ENCODE results near the gene TMTC2.

The TMTC2 gene

DNA sequence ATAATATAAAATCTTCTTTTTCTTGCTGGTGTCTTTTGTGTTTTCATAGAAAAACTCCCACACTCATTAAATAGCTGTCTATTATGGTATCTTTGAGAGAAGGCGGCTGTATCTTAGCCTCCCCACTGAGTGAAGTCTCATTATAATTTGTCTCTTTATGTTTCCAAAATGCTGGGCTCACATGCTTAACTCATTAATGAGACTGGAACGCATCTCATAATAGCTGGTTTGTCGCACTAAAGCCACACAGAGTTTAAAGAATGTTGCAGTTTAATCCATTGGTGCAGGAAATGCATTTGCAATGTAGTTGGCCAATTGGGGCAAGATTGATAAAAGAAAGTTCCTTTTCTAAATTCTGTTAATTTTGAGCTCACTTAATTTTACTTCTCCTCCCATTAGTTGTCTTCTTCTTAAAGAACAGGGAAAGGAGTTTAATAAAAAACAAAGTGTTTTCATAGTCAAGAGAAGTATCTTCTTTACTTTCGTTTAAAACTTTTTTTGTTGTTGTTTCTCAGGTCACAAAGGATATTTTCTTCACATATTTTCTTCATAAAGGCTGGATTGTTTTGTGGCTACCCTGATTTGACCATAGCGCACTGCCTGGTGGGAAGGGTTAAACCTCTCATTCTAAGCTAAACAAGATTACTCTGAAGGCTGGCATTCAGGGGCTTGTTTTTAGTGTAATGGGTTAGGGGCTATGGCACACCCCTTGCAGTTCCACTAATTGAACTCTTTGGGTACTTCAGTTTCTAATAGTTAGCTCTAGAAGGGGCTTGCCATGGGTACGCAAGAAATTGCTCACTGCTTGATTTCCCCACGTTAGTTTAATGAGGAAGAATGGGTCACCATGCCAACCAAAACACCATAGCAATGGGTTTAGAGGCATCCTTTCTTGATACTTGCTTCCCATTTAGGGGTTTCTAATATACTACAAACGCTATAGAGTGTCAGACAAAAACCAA lies 197.0 kb downstream of the TMTC2 start:
- Mint-ChIP-seq H3K27ac (no peak overlapping the region), H3K4me1 (ENCODE audit: low read depth in 2 of 2) (no peaks in the 10 kb centered on the region), H3K4me3 (no peak overlapping the region), H3K27me3 (no peaks in the 10 kb centered on the region), H3K9me3 (no peaks in the 10 kb centered on the region), H3K36me3 (ENCODE audit: insufficient read depth) (no peaks in the 10 kb centered on the region)
- ATAC-seq (replicated peaks) (no peak), DNase-seq (no peak)

DNA sequence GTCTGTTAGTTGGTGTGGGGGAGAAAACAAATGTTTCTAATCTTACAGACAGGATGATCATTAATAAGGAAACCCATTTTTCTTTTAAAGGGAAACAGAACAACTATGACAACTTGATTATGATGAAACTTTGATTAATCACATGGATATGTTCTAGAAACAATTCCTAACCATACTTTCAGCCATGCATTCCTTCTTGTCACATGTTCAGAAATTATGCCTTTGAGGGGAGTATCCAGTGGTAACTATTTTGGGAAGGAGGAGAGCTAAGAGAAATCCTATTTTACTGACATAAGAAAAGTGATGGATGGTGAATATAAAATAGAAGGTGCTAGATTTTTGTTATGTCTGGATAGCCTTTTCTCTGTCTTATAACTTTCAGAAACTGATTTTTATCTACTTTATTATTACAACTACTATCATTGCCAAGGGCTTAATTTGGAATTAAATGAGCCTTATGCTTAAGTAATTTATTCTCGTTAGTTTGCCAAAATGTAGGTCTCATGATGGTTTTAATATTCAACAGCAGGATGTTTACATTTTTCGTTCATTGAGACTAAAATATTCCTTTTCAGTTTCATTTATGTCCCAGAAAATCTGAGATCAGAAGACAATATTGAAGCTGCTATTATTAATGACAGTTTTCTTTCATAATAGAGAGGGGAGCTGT lies 200.1 kb downstream of the TMTC2 start:
- DNase-seq = no peak
- Mint-ChIP-seq H3K27me3 (no peaks in the 10 kb centered on the region), H3K4me1 (ENCODE audit: low read depth in 2 of 2) (no peaks in the 10 kb centered on the region), H3K36me3 (ENCODE audit: insufficient read depth) (no peaks in the 10 kb centered on the region), H3K4me3 (no peak overlapping the region), H3K9me3 (no peaks in the 10 kb centered on the region), H3K27ac (no peak overlapping the region)
- ATAC-seq (replicated peaks) = no peak

DNA sequence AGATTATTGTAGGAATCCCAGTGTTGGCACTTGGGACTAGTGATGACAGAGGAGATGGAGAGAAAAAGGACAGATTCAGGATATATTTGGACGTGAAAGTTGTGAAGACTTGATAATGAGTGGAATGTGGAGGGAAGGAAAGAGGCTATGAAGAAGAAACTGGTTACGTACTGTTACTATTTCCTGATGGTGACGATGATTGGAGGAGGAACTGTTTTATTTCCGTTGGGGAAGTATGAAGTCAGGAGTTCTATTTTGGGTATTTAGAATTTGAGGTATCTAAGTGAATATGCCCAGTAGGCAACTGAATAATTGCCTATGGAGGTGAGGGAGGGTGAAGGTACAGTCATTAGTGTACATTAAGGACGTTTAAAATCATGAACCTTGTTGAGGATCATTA lies 207.2 kb downstream of the TMTC2 start:
- no peak overlapping the region for H3K4me3 Mint-ChIP-seq
- ATAC-seq (replicated peaks) (no peak), DNase-seq (no peak)
- no peak overlapping the region for H3K27ac Mint-ChIP-seq
- no peaks in the 10 kb centered on the region for H3K27me3 Mint-ChIP-seq
- no peaks in the 10 kb centered on the region for H3K4me1 Mint-ChIP-seq (ENCODE audit: low read depth in 2 of 2)
- H3K9me3 Mint-ChIP-seq = no peaks in the 10 kb centered on the region
- H3K36me3 Mint-ChIP-seq (ENCODE audit: insufficient read depth) = no peaks in the 10 kb centered on the region

DNA sequence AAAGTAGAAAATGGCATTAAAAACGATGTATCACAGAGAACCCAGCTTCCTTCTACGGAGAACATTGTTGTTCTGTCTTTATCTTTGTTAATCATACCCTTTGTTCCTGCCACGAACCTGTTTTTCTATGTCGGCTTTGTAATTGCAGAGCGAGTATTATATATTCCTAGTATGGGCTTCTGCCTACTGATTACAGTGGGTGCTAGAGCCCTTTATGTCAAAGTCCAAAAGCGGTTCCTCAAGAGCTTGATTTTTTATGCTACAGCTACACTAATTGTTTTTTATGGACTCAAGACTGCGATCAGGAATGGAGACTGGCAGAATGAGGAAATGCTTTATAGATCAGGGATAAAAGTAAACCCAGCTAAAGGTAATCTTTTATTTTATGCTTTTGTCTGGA lies 209.6 kb downstream of the TMTC2 start:
- H3K9me3 Mint-ChIP-seq = no peaks in the 10 kb centered on the region
- no peak for DNase-seq
- H3K36me3 Mint-ChIP-seq (ENCODE audit: insufficient read depth) = no peaks in the 10 kb centered on the region
- H3K4me3 Mint-ChIP-seq = no peak overlapping the region
- H3K27me3 Mint-ChIP-seq = no peaks in the 10 kb centered on the region
- H3K27ac Mint-ChIP-seq = no peak overlapping the region
- ATAC-seq (replicated peaks) = no peak
- no peaks in the 10 kb centered on the region for H3K4me1 Mint-ChIP-seq (ENCODE audit: low read depth in 2 of 2)

DNA sequence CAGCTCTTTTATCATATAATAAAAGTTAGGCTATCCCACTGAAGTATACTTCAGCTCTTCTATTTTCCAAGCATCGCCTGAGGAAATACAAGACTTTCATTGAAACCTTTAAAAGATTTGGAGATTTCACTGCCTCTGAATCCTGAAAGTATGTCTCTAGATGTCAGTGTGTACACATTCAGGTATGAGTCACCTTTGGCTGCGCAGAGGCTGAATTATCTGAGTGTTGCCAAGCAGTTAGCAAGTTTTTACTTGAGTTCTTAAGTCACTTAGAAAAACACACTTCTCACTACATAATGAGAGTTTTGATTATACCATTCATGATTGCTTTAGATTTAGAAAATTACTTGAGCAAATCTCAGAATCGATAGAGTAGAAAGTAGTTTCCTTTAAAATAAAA lies 210.3 kb downstream of the TMTC2 start:
- H3K27ac Mint-ChIP-seq = no peak overlapping the region
- H3K4me3 Mint-ChIP-seq = no peak overlapping the region
- H3K4me1 Mint-ChIP-seq (ENCODE audit: low read depth in 2 of 2) = no peaks in the 10 kb centered on the region
- H3K9me3 Mint-ChIP-seq = no peaks in the 10 kb centered on the region
- H3K27me3 Mint-ChIP-seq = no peaks in the 10 kb centered on the region
- H3K36me3 Mint-ChIP-seq (ENCODE audit: insufficient read depth) = no peaks in the 10 kb centered on the region
- ATAC-seq (replicated peaks) (no peak), DNase-seq (no peak)

DNA sequence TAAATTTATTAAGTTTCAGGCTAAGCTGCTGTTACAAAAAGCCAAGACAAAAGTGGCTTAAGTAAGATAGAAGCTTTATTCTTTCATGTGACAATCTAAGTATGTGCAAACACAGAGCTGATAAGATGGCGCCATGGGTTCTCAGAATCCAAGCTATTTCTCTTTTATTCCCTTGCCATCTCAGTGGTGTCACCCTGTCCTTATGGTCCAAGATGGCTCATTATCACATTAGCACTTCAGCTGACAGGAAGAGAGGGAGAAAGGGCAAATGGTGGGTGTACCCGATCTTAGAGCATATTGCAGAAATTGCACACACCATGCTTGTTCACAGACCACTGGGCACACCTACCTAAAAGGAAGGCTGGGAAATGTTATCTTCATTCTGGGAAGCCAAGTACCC lies 211.7 kb downstream of the TMTC2 start:
- ATAC-seq (replicated peaks) (no peak), DNase-seq (no peak)
- H3K4me3 Mint-ChIP-seq = no peak overlapping the region
- no peak overlapping the region for H3K27ac Mint-ChIP-seq
- no peaks in the 10 kb centered on the region for H3K36me3 Mint-ChIP-seq (ENCODE audit: insufficient read depth)
- no peaks in the 10 kb centered on the region for H3K9me3 Mint-ChIP-seq
- no peaks in the 10 kb centered on the region for H3K4me1 Mint-ChIP-seq (ENCODE audit: low read depth in 2 of 2)
- no peaks in the 10 kb centered on the region for H3K27me3 Mint-ChIP-seq

DNA sequence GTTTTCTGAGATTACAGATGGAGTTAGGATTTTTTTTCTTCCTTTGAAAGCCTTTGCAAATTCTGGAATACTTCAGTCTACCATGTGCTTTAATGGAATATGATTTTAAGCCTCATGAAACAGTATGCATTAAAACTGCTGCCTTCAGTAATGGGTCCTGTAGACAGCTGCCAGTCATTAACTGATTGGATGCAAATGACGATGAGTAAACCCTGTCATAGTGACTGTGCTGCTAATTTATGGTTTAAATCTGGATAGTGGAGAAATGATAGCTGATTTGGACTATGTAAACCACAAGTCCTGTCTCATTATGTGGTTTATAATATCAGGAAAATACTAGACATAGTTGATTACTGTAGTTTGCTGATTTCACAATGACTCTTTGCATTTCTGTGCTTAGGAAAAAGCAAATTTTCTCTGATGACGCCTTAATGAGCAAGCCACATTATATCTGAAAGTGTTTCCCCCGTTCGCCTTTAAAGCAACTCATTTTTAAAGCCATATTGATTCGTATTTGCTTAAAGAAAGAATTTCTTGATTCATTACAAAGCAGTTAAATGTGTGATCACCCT lies 217.6 kb downstream of the TMTC2 start:
- no peak for DNase-seq
- no peaks in the 10 kb centered on the region for H3K36me3 Mint-ChIP-seq (ENCODE audit: insufficient read depth)

DNA sequence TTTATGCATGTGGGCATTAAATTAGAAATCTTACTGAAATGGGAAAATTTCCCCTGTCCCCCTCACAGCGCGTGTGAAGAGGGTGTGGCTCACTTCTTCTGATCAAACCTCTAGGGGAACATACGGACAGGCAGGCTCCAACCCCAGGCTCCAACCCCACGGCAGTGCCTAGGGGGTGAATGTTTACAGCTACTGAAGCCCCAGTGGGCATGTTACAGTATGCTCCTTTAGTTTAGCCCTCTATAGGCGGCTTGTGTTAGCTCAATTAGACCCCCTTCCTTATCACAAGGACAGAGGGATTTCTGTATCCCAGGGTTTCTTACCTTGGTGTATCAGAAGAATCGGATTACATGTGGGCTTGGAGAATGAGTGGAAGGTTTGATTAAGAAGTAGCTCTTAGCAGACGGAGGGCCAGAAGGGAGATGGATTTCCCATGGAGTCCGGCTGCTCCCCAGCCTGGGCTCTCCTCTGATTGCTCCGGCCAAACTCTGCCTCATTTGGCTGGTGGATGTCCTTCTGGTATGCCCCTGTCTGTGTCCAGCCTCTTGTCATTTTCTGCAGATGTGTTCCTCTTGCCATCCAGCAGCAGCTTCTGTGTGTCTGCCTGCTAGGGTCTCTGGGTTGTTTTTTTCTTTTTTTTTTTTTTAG lies 223.7 kb downstream of the TMTC2 start:
- Mint-ChIP-seq H3K9me3 (no peaks in the 10 kb centered on the region), H3K27me3 (no peaks in the 10 kb centered on the region), H3K36me3 (ENCODE audit: insufficient read depth) (peaks cover 3% of the 10 kb centered on the region), H3K27ac (no peak overlapping the region), H3K4me3 (no peak overlapping the region), H3K4me1 (ENCODE audit: low read depth in 2 of 2) (no peaks in the 10 kb centered on the region)
- no peak for DNase-seq
- no peak for ATAC-seq (replicated peaks)

More for the DNA sequence above, 217.6 kb downstream of the TMTC2 start:
- ATAC-seq (replicated peaks) = no peak
- Mint-ChIP-seq H3K9me3 (no peaks in the 10 kb centered on the region), H3K27ac (no peak overlapping the region), H3K27me3 (no peaks in the 10 kb centered on the region), H3K4me1 (ENCODE audit: low read depth in 2 of 2) (no peaks in the 10 kb centered on the region), H3K4me3 (no peak overlapping the region)

DNA sequence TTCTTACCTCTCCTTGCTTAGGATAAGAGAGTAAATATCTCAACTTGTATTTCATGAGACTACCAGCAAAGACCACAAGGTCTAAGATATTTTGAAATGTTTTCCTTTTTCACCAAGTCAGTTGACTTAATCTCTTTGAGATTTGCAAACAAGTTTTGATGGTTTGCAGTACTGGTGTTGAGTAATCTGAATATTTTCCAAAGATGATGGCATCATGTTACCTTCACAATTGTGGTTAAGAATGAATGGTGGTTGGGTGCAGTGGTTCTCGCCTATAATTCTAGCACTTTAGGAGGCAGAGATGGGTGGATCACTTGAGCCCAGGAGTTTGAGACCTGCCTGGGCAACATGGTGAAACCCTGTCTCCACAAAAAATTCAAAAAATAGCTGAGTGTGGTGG lies 225.7 kb downstream of the TMTC2 start:
- Mint-ChIP-seq H3K36me3 (ENCODE audit: insufficient read depth) (peaks cover 3% of the 10 kb centered on the region), H3K27ac (no peak overlapping the region), H3K27me3 (no peaks in the 10 kb centered on the region), H3K9me3 (no peaks in the 10 kb centered on the region), H3K4me3 (no peak overlapping the region), H3K4me1 (ENCODE audit: low read depth in 2 of 2) (no peaks in the 10 kb centered on the region)
- no peak for ATAC-seq (replicated peaks)
- no peak for DNase-seq

DNA sequence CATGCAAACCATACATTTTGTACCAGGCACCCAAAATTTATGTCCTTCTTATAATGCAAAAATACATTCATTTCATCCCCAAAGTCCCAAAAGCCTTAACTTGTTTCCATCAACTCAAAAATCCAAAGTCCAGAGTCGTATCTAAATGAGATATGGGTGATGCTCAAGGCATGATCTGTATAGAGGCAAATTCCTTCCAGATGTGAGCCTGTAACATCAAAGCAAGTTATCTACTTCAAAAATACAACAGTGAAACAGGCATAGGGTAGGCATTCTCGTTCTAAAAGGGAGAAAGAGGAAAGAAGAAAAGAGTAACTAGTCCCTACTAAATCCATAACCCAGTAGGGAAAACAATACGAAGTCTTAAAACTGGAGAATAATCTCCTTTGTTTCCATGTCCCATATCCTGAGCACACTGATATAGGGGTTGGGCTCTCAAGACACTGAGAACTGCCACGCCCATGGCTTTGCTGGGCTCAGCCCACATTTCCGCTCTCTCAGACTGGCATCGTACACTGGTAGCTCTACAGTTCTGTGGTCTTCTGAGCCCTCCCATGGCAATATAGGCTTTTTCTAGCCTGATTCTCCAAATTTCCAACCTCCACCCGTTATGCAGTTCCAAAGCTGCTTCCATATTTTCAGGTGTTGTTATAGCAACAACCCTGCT lies 232.8 kb downstream of the TMTC2 start:
- Mint-ChIP-seq H3K27me3 (no peaks in the 10 kb centered on the region), H3K27ac (no peak overlapping the region), H3K4me1 (ENCODE audit: low read depth in 2 of 2) (no peaks in the 10 kb centered on the region), H3K9me3 (no peaks in the 10 kb centered on the region), H3K4me3 (no peak overlapping the region), H3K36me3 (ENCODE audit: insufficient read depth) (no peaks in the 10 kb centered on the region)
- DNase-seq (no peak), ATAC-seq (replicated peaks) (no peak)

DNA sequence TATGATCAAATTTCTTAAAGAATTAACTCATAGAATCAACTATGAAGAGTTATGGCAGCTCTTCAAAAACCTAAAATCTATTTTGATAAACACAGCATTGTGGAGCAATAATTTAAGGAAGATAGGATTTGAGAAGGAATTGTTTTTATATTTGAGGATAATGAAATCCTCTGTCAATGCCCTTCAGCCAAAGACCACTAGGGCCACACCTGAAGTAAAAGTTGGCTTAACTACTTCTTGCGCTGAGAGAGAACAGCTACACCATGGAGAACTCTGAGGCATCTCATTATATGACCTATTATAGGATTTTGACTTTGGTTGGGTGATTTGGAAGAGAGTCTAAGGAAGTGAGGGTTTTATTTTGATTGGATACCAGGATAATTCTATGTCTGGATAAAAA lies 237.2 kb downstream of the TMTC2 start:
- H3K27me3 Mint-ChIP-seq = no peaks in the 10 kb centered on the region
- ATAC-seq (replicated peaks) = no peak
- no peak overlapping the region for H3K27ac Mint-ChIP-seq
- no peak overlapping the region for H3K4me3 Mint-ChIP-seq
- H3K9me3 Mint-ChIP-seq = no peaks in the 10 kb centered on the region
- no peaks in the 10 kb centered on the region for H3K4me1 Mint-ChIP-seq (ENCODE audit: low read depth in 2 of 2)
- no peak for DNase-seq
- no peaks in the 10 kb centered on the region for H3K36me3 Mint-ChIP-seq (ENCODE audit: insufficient read depth)

DNA sequence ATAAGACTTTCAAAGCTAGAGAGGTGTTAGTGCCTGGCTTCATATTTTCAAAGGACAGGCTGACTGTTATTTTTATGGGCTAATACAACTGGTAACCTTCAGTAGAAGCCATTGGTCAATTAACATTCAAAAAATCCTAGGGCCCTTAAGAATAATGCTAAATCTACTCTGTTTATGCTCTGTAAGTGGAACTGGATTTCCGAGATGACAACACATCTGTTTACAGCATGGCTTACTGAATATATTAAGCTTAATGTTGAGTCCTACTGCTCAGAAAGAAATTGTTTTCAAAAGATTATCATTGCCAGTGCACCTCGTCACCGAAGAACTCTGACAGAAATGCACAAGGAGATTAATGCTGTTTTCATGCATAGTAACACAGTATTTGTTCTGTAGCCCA lies 239.9 kb downstream of the TMTC2 start:
- no peak for ATAC-seq (replicated peaks)
- H3K36me3 Mint-ChIP-seq (ENCODE audit: insufficient read depth) = no peaks in the 10 kb centered on the region
- no peaks in the 10 kb centered on the region for H3K27me3 Mint-ChIP-seq
- no peak overlapping the region for H3K4me3 Mint-ChIP-seq
- no peaks in the 10 kb centered on the region for H3K9me3 Mint-ChIP-seq
- H3K4me1 Mint-ChIP-seq (ENCODE audit: low read depth in 2 of 2) = no peaks in the 10 kb centered on the region
- no peak for DNase-seq
- no peak overlapping the region for H3K27ac Mint-ChIP-seq

DNA sequence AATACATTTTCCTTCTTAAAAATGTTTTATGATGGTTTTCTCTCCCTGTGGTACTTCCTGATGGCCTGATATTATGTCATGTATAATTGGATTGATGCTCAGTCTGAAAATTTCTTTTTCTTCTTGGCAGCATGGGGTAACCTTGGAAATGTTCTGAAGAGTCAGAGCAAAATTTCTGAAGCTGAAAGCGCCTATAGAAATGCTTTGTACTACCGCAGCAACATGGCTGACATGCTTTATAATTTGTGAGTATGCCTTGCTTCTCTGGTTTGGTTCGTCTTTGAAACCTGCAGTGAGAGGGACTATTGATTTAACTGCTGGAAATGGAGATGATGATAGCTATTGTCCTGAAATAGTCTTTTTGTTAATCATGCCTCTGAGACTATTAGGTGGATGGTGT lies 243.6 kb downstream of the TMTC2 start:
- ATAC-seq (replicated peaks) (no peak), DNase-seq (no peak)
- Mint-ChIP-seq H3K4me1 (ENCODE audit: low read depth in 2 of 2) (no peaks in the 10 kb centered on the region), H3K27me3 (no peaks in the 10 kb centered on the region), H3K36me3 (ENCODE audit: insufficient read depth) (no peaks in the 10 kb centered on the region), H3K27ac (no peak overlapping the region), H3K4me3 (no peak overlapping the region), H3K9me3 (no peaks in the 10 kb centered on the region)

All from effector memory CD8-positive, alpha-beta T cell (primary cell).